OCI-LY3 (cell line): ENCODE measurements around the gene CNGB1.

Experiments used
- CTCF ChIP-seq: fragments of 200-600, 300-600 bp; sonication (generic); IDR thresholded peaks from 2 replicates; pipeline ENCODE4 v1.5.1; 2014; ENCODE audit warnings: antibody characterized with exemption, low read length, low read depth
- EZH2phosphoT487 ChIP-seq: fragments of 200-600 bp; shearing (Covaris generic); IDR thresholded peaks from 2 replicates; pipeline ENCODE4 v1.6.1; 2018; ENCODE audit warnings: antibody characterized with exemption, mixed run types, low read depth

- TF ChIP-seq CTCF, result no peak
- TF ChIP-seq EZH2phosphoT487, result no peak
These were observed 128.3 kb downstream of the CNGB1 start for GRCh38 chr16:57842601-57843000.
